Esophagus squamous epithelium (tissue), 4 donors: ENCODE results near the gene FNDC8.

ENCODE experiments used
- CTCF ChIP-seq, 6 experiments: fragments of 450-650 bp in 4 of 6; fragments of 200-600 bp in 2 of 6; sonication (generic) in 2 of 6; IDR thresholded peaks; one replicate each; pipeline ENCODE4 v1.5.1; 2016 to 2019; ENCODE audit warnings: antibody characterized with exemption in 6 of 6, mild to moderate bottlenecking in 4 of 6, moderate library complexity in 4 of 6
- POLR2A ChIP-seq, 4 donors: fragments of 450-650 bp; IDR thresholded peaks; one replicate each; pipeline ENCODE4 v1.6.1; 2017; ENCODE audit warnings: antibody characterized with exemption in 4 of 4, mild to moderate bottlenecking in 4 of 4, moderate library complexity in 3 of 4

GRCh38 chr17:35103271-35103670 lies 18.1 kb upstream of the FNDC8 start:
- TF ChIP-seq POLR2A (IDR thresholded peaks at IDR 0.05) (no peak), CTCF (IDR thresholded peaks at IDR 0.05) (no peak)
